Kidney epithelial cell (primary cell): Measurements from ENCODE around the gene NIPSNAP3A. TPM values are rescaled to one million over a fixed set of nuclear protein-coding genes. Genes with fewer than 3 reads are reported as not detected.

Experiments
- DNase-seq: peaks from one replicate; pipeline ENCODE4 v3.0.0-alpha.2; 2010; ENCODE audit warnings: low read depth
- H3K27me3 ChIP-seq: 2 replicates; pipeline ENCODE4 v1.6.0; 2011; ENCODE audit warnings: low read length; ENCODE audit not compliant: control insufficient read depth, insufficient read depth
- H3K36me3 ChIP-seq: 2 replicates; pipeline ENCODE4 v1.5.1; 2011; ENCODE audit warnings: low read length; ENCODE audit not compliant: control insufficient read depth, insufficient read depth
- H3K4me3 ChIP-seq: 2 replicates; pipeline ENCODE4 v1.5.1; 2011; ENCODE audit warnings: low read depth, mild to moderate bottlenecking, control low read depth, low read length
- total RNA-seq: library from RNA; depleted of rRNA; stranded (reverse); fragments of >200 nt; gene quantifications from 2 replicates; pipeline ENCODE4 v1.2.3, GENCODE V29; 2015
- TF ChIP-seq, protein P1 (sequence below): IDR thresholded peaks from 2 replicates; pipeline ENCODE4 v1.5.1; 2011; ENCODE audit warnings: mild to moderate bottlenecking, moderate library complexity, low read length, control low read depth, inconsistent platforms; ENCODE audit not compliant: insufficient read depth, poor library complexity, severe bottlenecking

The NIPSNAP3A gene
- total RNA-seq, 1 donor from 2014 or later: 25.2 TPM

DNA sequence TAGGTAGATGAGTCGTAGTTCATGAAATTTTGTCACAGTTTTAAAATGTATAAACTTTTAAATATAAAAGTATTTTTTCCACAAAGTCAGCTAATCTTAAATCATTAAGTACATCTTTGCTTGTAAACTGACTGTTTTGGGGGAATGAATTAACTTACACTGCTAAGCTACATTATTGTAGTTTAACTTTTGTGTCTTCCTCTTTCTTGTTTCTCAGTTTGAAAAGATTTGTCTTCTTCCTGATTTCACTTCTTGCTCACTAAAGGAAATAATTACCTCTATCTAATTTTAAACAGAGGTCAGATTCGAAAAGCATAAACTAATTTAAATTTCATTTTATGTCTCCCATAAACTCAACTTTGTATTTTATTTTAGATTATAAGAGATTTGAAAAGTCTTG is 22.2 kb downstream of the NIPSNAP3A start:
- H3K4me3 ChIP-seq: no peak overlapping the region
- TF ChIP-seq, protein P1, sequence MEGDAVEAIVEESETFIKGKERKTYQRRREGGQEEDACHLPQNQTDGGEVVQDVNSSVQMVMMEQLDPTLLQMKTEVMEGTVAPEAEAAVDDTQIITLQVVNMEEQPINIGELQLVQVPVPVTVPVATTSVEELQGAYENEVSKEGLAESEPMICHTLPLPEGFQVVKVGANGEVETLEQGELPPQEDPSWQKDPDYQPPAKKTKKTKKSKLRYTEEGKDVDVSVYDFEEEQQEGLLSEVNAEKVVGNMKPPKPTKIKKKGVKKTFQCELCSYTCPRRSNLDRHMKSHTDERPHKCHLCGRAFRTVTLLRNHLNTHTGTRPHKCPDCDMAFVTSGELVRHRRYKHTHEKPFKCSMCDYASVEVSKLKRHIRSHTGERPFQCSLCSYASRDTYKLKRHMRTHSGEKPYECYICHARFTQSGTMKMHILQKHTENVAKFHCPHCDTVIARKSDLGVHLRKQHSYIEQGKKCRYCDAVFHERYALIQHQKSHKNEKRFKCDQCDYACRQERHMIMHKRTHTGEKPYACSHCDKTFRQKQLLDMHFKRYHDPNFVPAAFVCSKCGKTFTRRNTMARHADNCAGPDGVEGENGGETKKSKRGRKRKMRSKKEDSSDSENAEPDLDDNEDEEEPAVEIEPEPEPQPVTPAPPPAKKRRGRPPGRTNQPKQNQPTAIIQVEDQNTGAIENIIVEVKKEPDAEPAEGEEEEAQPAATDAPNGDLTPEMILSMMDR: no peak

DNA sequence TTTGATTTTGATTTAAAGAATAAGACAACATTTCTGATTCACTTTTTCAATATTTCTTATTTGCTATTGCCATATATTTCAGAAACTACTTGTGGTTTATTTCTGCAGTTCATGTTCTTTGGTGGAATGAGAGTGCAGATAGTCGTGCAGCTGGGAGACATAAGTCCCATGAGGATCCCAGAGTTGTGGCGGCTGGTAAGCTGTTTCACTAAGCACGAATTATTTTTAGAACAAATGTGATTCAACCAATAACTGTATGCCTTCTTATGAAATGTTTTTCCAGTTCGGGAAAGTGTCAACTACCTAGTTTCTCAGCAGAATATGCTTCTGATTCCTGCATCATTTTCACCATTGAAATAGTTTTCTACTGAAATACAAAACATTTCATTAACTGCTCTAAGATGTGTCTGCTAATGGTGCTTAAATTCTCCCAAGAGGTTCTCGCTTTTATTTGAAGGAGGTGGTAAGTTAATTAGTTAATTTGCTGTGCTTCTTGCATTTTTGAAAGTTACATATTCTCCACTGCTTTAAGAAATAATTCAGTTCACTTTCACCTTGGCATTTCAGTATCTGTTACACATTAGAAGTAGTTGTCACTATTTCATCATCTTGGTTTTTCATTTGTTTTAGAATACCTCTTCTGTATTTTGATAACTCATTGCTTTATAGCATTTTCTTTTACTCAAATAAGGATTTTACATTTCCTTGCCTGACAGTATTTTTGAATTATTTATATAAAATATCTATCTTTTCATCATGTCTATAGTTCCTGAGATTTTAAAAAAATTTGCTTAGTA is 25.4 kb downstream of the NIPSNAP3A start:
- no peak for DNase-seq
- no peaks in the 10 kb centered on the region for H3K36me3 ChIP-seq
- TF ChIP-seq, protein P1: no peak
- no peak overlapping the region for H3K4me3 ChIP-seq
- H3K27me3 ChIP-seq: no peaks in the 10 kb centered on the region

More for the DNA sequence above, 22.2 kb downstream of the NIPSNAP3A start:
- no peaks in the 10 kb centered on the region for H3K36me3 ChIP-seq
- H3K27me3 ChIP-seq: no peaks in the 10 kb centered on the region
- DNase-seq: no peak

DNA sequence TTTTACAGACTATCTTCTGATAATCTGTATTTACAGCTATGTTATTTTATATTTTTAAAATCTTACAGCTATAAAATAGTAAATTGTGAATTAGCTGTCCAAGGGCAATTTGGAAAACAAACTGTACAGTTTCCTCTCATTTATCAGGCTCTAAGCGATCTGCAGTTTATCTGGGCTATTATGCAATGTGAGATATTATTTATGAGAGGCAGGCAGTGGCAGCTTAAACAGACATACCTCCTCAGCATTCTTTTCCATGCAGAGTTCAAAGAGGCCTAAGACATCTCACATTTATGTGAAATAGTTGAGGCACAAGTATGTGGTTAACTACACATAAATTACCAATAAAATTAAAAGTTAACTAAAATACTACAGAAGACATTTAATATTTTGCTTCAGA is 26.6 kb downstream of the NIPSNAP3A start:
- no peak overlapping the region for H3K4me3 ChIP-seq
- TF ChIP-seq, protein P1: no peak
- no peaks in the 10 kb centered on the region for H3K27me3 ChIP-seq
- DNase-seq: no peak
- no peaks in the 10 kb centered on the region for H3K36me3 ChIP-seq

DNA sequence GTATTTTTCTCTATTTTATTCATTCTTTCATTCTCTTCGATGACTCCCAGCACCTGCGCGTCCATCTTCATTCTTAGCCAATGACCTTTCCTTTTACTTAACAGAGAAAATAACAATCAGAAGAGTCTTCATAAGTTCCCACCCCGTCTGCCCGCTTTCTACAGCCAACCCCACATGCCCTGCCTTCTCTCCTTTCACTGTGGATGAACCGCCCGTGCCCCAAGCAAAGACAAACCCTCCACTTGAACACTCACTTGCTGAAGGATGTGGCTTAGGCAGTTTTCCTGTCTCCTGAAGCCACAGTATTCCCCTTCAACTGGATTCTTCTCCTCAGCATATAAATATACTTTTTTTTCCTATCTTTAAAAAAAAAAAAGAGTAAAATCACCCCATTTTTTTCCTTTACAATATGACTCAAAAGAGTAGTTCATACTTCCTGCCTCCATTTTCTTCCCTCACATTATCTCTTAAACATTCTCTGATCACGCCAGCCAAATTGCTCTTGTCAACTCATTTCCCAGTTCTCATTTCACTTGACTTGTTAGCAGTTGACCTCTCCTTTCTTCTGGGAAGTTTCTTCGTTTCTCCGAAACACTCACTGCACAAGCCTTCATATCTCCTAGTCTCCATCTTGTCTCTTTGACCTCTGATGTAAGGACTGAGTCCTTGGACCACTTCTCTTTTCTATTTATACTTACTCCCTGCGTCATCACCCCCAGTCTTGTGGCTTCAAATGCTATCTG is 27.5 kb downstream of the NIPSNAP3A start:
- no peak overlapping the region for H3K4me3 ChIP-seq
- TF ChIP-seq, protein P1: no peak
- H3K36me3 ChIP-seq: no peaks in the 10 kb centered on the region
- no peak for DNase-seq
- H3K27me3 ChIP-seq: no peaks in the 10 kb centered on the region

DNA sequence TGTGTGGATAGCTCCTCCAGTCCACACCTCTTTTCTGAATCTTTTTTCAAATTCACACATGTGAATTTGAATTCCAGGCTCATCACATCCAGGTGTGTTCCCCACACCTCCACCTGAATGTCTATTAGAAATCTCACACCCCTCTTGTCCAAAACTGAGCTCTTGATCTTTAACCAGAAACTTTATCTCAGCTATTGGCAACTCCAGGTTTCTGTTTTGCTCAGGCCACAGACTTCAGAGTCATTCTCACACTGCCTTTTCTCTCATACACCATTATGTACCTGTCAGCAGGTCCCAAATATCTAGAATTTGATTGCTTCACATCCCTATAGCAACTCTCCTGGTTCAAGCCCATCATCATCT is 28.1 kb downstream of the NIPSNAP3A start:
- Histone ChIP-seq H3K4me3 (no peak overlapping the region), H3K27me3 (no peaks in the 10 kb centered on the region), H3K36me3 (no peaks in the 10 kb centered on the region)
- TF ChIP-seq, protein P1: no peak
- no peak for DNase-seq

DNA sequence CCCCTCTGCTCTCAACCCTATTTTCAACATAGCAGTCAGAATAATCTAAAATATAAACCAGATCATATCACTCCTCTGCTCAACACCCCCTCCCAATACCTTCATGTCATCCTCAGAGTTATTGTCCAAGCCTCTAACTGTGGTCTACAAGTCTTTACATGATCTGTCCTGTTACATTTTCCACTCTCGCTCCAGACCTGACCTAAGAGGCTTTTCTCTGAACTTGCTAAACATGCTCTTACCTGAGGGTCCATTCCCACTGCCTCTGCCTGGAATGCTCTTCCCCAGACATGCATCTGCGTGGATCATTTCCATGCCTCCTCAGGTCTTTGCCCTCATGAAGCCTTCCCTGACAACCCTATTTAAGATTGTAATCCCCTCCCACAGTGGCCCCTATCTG is 28.5 kb downstream of the NIPSNAP3A start:
- Histone ChIP-seq H3K27me3 (no peaks in the 10 kb centered on the region), H3K36me3 (no peaks in the 10 kb centered on the region), H3K4me3 (no peak overlapping the region)
- DNase-seq: no peak
- TF ChIP-seq, protein P1: no peak
